Stimulated activated CD4-positive, alpha-beta T cell treated with anti-CD3 and anti-CD28 coated beads, Interleukin-4, amount 100 ng/mL, for 48 hours (primary cell): Measurements from ENCODE around the gene ABI2.
A peak's percentile ranks its signal among the peaks of the same experiment; 100 is the strongest.
"Not testable (repeated sequence)": the region's sequence is repeated elsewhere in the genome, so short reads cannot be mapped to it uniquely, and the experiment has no call there.

Experiments used
- DNase-seq, 2 donors: peaks; one replicate each; pipeline ENCODE4 v3.0.0-alpha.2; 2020; ENCODE audit warnings: low read depth in 2 of 2

ABI2 gene

DNA sequence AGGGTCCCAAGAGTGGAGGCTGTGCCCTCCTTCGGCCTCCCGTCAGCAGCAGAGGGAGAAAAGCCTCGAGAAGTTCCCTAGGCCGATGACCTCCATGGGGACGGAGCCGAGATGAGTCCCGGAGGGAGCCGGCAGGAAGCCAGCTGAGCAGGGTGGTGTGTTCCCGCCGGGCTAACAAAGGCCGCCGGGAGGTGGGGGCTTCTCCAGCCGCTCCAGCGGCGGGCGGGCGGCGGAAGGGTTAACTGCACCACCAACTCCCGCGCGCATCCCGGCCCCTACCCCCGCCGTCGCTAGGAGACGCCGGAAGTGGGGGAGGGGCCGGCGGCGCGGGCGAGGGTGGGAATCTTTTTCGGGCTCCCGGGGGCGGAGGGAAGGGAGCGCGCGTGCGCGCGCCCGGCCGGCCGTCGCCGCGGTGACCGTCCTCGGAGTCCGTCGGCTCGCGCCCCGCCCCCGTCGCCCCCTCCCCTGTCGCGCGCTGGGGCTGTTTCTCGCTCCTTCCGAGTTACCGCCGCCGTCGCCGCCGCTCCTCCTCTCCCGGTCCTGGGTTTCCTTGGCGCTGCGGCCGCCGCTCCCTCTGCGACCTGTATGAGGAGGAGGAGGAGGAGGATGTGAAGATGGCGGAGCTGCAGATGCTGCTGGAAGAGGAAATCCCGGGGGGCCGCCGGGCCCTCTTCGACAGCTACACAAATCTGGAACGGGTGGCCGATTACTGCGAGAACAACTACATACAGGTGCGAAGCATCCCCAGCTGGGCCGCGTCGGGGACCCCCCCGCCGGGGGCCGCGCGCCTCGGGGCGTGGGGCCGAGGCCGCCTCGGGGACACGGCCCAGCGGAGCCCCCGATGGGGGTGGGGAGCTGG is at the start of gene ABI2:
Gene ABI2 (plus strand): TSS at position 494 of the 859 bp plus-strand sequence. CDS start 121 bp downstream, at position 615.
- peak; percentile 56 to 68 for DNase-seq

- no peak for DNase-seq
These were observed 48.9 kb upstream of the ABI2 start for GRCh38 chr2:203279288-203279687.

DNA sequence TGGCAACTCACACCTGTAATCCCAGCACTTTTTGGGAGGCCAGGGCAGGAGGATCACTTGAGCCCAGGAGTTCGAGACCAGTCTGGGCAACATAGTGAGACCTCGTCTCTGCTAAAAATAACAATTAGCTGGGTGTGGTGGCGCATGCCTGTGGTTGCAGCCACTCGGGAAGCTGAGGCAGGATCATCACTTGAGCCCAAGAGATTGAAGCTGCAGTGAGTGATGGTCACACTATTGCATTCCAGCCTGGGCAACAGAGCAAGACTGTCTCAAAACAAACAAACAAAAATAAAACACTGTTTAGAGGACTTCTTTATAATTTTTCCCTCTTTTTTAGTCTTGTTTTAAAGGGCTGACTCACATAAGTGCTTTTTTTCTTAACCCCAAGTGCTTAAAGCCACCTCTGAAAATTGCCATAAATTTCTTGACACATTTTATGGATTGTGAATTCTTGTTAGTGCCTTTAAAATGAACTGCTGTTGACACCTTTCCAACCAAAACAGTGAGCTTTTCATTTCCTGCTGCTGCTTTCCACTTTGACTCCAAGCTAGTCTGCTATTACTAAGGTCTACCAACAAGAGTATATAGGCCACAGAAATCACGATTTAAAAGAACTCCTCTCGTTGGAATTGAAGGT is 47.6 kb upstream of the ABI2 start:
- no peak for DNase-seq

DNA sequence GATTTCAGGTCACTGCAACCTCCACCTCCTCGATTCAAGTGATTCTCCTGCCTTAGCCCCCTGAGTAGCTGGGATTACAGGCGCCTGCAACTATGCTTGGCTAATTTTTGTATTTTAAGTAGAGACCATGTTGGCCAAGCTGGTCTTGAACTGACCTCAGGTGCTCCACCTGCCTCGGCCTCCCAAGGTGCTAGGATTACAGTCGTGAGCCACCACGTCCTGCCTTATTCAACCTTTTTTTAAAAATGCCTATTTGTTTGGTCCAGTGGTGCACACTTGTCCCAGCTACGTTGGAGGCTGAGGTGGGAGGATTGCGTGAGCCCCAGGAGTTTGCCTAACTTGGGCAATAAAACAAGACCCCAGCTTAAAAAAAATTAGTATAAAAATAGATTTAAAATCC is 46.1 kb upstream of the ABI2 start:
- no peak for DNase-seq

DNA sequence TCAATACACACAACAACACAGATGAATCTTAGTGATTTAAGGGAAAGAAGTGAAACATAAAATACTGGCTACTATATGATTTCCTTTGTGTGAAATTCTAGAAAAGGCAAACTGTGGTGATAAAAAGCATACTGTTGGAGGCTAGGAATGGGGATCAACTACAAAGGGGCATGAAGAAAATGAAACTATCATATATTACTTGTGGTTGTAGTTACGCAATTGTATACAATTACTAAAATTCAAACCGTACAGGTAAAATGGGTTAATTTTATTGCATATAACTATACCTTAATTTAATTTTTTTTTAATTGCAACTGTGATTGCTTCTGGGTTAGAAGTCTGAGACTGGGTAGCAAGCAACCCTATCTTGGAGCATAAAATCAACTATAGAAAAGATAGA is 41.7 kb upstream of the ABI2 start:
- no peak for DNase-seq

GRCh38 chr2:203301667-203302066 is 26.5 kb upstream of the ABI2 start:
- DNase-seq = no peak

DNA sequence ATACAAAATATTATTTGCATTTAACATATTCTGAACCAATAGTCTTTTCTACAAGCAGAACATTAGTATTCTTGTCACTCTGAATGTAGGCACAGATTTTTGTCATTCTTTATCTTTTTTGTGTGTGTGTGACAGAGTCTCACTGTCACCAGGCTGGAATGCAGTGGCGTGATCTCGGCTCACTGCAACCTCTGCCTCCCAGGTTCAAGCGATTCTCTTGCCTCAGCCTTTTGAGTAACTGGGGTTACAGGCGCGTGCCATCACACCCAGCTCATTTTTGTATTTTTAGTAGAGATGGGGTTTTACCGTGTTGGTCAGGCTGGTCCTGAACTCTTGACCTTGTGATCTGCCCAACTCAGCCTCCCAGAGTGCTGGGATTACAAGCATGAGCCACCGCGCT is 25.6 kb upstream of the ABI2 start:
- DNase-seq = not testable (repeated sequence)

- DNase-seq = no peak
These were observed 17.3 kb upstream of the ABI2 start for GRCh38 chr2:203310688-203311436.

- no peak for DNase-seq
These were observed 1.8 kb upstream of the ABI2 start for GRCh38 chr2:203326356-203326755.

DNA sequence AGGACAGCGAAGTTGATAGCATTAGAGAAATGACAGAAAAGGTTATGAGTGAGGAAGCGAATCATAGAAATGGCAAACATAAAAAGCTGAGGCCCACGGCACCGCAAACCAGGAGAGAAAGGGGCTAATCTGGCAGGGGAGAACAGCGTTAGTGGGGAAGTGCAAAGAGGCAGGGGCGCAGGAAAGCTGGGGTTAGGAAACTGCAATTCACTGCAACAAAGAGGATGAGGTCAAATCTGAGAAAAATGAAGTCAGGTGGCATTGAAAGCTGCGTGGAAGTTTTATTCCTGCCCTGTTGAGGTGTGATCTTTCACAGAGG is 653 bp upstream of the ABI2 start:
- peak; percentile 0 to 2 for DNase-seq

DNA sequence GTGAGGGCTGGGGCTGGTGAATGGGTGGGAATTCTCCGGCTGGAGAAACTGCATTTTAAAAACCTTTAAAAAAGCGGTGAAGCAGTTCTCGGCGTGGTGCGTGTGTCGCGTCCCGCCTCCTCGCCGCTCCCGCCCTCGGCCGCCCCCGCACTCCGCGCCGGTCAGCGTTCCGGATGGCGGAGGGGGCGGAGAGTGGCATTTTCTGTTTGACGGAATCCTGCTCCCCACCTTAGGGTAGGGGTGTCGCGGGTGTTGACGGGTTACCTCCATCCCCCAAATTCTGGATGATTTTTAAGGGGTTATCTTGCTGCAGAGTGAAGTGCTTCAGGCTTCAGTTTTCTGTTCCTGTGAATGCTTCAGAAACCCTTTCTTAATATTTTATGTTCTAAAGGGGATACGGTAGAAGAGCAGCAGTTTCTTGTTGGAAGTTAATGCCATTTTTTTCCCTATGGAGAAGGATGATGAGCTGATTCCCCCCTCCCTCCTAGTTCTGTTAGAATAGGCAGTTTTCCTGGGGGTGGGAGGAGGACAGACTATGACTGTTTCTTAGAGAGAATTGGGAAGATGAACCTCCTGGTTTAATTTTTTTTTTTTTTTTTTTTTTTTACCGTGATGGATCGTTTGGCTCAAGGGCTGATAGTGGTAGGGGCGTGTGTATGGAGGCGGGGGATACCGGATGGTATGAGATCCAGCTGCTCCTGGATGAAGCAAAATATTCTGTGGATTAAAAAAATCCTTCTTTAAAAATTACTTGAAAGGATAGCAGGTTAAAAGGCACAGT is 756 bp downstream of the ABI2 start:
- DNase-seq = peak; percentile 48 to 53

- no peak for DNase-seq
These were observed 2.2 kb downstream of the ABI2 start for GRCh38 chr2:203330434-203330833.

GRCh38 chr2:203338322-203338721 is 10.1 kb downstream of the ABI2 start:
- no peak for DNase-seq

DNA sequence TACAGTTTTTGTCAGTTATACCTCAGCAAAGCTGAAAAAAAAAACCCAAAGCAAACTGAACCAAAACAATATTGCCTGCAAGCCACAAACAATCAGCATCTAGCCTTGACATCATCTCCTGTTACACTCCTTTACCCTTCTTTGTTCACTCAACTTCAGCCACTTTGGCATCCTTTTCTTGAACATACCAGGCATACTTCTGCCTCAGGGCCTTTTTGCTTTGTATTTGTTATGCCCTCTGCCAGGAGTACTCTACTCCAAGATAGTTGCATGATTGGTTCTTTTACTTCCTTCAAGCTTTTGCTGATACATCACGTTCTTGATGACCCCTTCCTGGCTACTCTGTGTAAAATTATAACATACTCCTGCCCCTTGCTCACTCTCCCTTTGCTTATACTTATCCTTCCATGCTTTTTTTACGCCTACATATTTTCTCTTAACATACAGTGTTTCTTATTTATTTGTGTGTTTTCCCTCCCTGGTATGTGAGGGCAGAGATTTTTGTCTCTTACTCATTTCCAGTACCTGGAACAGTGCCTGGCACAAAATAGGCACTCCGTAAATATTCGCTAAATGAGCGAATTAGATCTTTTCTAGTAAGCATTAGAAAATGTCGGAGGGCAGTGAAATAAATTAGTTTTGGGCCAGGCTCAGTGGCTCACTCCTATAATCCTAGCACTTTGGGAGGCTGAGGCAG is 12.7 kb downstream of the ABI2 start:
- DNase-seq = no peak

DNA sequence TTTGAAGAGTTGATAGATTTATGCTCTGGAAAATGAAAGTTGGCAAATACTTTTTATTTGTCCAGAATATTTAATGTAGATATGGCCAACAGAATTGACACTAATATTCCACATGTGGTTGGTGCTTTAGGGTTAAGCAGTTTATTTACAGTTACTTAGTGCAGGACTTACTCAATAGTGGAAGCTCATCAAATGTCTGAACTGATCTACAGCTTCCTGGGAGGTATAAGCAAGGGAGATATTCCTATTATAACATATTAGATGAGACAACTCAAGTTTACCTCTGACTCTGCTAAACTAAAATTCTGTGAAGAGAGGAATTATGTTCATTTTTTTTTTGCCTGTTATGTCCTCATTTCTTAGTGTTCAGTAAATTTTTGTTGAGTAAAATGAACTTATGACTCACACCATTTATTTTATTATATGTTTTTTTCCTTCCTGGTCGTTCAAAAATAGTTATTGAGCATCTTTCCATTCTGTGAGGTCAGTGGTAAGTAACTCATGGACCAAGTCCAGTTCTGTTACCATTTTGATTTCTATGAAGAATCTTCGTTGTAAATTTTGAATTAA is 13.6 kb downstream of the ABI2 start:
- DNase-seq = no peak

GRCh38 chr2:203342374-203342773 is 14.2 kb downstream of the ABI2 start:
- not testable (repeated sequence) for DNase-seq

GRCh38 chr2:203344667-203345066 is 16.5 kb downstream of the ABI2 start:
- DNase-seq = no peak

DNA sequence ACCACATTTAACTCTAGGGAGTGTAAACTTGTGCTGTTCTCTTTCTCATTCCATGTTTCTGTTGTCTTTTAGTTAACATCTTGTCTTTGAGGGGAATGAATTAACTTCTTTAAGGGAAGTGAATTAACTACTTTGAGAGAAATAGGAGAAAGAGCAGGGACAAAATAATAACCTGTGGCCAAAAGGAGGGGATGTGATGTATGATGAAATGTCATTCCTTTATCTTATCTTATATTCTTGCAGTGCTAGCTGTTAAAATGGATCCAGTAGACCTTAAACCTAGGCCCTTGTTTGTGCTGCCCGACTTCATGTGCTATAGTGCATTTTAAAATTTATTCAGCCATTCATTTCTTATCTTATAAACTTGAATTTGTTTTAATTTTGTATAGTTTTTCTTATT is 18.4 kb downstream of the ABI2 start:
- no peak for DNase-seq

- no peak for DNase-seq
These were observed 19.2 kb downstream of the ABI2 start for GRCh38 chr2:203347375-203347774.

DNA sequence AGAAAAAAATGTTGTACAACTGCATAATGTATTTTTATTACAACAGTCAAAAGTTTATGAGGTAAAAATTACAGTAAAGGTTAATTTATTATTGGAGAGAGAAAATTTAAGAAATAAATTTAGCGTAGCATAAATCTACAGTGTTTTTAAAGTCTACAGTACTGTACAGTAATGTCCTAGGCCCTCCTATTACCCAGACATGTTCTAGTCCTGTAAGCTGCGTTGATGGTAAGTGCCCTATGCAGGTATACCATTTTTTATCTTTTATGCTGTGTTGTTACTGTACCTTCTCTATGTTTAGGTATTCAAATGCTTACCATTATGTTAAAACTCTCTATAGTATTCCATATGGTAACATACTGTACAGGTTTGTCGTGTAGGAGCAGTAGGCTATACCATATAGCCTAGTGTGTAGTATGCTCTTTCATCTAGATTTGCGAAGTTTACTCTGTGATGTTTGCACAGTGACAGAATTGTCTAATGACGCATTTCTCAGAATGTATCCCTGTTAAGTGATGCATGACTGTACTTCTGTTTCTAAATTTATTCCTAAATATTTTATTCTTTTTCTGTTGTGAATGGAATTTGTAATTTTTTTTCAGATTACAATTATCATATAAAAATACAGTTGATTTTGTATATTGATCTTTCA is 24.5 kb downstream of the ABI2 start:
- DNase-seq = no peak
